ENCODE data around the gene CPOX. TPM values are rescaled to one million over a fixed set of nuclear protein-coding genes. Genes with fewer than 3 reads are reported as not detected.

CPOX gene
- total RNA-seq, 4 donors from 2014 or later, result 16.8 to 68.5 (median 36.0) TPM

- H3K27me3 ChIP-seq, result no peaks in the 10 kb centered on the region
- DNase-seq, result no peak
- no peak overlapping the region for H3K27ac ChIP-seq
- TF ChIP-seq, protein P1, sequence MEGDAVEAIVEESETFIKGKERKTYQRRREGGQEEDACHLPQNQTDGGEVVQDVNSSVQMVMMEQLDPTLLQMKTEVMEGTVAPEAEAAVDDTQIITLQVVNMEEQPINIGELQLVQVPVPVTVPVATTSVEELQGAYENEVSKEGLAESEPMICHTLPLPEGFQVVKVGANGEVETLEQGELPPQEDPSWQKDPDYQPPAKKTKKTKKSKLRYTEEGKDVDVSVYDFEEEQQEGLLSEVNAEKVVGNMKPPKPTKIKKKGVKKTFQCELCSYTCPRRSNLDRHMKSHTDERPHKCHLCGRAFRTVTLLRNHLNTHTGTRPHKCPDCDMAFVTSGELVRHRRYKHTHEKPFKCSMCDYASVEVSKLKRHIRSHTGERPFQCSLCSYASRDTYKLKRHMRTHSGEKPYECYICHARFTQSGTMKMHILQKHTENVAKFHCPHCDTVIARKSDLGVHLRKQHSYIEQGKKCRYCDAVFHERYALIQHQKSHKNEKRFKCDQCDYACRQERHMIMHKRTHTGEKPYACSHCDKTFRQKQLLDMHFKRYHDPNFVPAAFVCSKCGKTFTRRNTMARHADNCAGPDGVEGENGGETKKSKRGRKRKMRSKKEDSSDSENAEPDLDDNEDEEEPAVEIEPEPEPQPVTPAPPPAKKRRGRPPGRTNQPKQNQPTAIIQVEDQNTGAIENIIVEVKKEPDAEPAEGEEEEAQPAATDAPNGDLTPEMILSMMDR (IDR thresholded peaks at IDR 0.05), result no peak
- TF ChIP-seq POLR2A (IDR thresholded peaks at IDR 0.05), result no peak
- no peaks in the 10 kb centered on the region for H3K36me3 ChIP-seq
- no peaks in the 10 kb centered on the region for H3K9me3 ChIP-seq
- no peak overlapping the region for H3K4me3 ChIP-seq
- no peaks in the 10 kb centered on the region for H3K4me1 ChIP-seq
Measured at GRCh38 chr3:98623572-98624280, 30.3 kb upstream of the CPOX start.

DNA sequence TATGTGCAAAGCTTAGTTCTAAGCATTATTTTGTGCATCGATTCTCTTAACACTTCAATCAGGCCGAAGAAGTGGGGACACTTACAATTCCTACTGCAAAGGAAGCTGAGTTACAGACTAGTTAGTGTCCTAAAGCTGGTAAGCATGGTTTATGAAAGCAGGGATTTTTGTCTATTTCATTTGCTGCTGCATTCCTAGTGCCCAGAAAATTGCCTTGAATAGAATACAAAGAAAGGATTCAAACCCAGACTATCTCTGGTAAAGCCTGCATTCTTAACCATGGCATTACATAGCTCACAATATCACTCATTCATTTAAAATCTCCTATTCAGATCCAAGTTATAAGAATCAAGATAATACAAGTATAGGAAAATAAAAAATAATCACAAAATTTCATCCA, 24.4 kb upstream of the CPOX start:
- H3K9me3 ChIP-seq, result no peaks in the 10 kb centered on the region
- no peaks in the 10 kb centered on the region for H3K36me3 ChIP-seq
- no peaks in the 10 kb centered on the region for H3K4me1 ChIP-seq
- no peak overlapping the region for H3K27ac ChIP-seq
- no peak for TF ChIP-seq POLR2A (IDR thresholded peaks at IDR 0.05)
- TF ChIP-seq, protein P1 (IDR thresholded peaks at IDR 0.05), result no peak
- DNase-seq, result no peak
- no peak overlapping the region for H3K4me3 ChIP-seq
- no peaks in the 10 kb centered on the region for H3K27me3 ChIP-seq

DNA sequence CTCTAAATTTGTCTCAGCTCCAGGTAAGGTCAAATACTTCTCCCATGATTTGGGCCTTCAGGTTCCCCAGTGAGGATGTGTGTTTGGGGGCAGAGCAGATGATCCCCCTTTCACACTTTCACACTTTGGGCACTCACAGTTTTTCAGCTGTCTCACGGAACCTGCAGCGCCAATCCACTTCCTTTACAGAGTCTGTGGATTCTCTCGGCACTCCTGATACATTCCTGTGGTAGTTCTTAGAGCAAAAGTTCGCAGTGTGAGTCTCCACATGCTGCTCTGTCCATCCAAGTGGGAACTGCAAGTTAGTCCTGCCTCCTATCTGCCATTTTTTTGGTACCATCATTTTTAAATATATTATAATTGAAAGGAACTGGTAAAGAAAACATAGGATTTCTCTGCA, 20.2 kb upstream of the CPOX start:
- no peak for DNase-seq
- TF ChIP-seq POLR2A (IDR thresholded peaks at IDR 0.05), result no peak
- TF ChIP-seq, protein P1 (IDR thresholded peaks at IDR 0.05), result no peak
- H3K4me1 ChIP-seq, result no peaks in the 10 kb centered on the region
- H3K36me3 ChIP-seq, result no peaks in the 10 kb centered on the region
- no peaks in the 10 kb centered on the region for H3K9me3 ChIP-seq
- no peak overlapping the region for H3K4me3 ChIP-seq
- H3K27me3 ChIP-seq, result no peaks in the 10 kb centered on the region
- no peak overlapping the region for H3K27ac ChIP-seq

DNA sequence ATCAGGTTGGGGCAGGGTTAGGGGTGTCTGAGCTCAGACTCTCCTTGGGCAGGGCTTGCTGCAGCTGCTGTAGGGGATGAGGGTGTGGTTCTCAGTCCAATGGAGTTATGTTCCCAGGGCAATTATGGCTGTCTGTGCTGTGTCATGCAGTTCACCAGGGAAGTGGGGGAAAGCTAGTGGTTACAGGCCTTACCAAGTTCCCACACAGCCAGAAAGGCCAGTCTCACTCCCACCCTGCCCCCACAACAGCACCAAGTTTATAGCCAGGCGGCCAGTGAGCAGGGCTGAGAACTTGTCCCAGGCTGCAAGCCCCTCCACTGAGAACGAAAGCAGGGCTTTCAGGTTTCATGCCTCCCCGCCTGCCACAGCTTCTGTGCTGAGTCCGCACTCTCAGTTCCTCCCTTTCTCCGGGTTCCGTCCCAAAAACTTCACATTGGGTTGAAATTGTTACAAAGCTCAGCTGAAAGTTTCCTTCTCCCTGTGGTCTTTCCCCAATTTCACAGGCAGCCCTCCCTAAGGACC, 19.6 kb upstream of the CPOX start:
- Histone ChIP-seq H3K27ac (peak overlapping the region in 1 of 4 donors; percentile 39), H3K27me3 (no peaks in the 10 kb centered on the region), H3K9me3 (no peaks in the 10 kb centered on the region), H3K4me3 (no peak overlapping the region), H3K36me3 (no peaks in the 10 kb centered on the region), H3K4me1 (no peaks in the 10 kb centered on the region)
- TF ChIP-seq, protein P1 (IDR thresholded peaks at IDR 0.05), result no peak
- TF ChIP-seq POLR2A (IDR thresholded peaks at IDR 0.05), result no peak
- DNase-seq, result peak in 1 of 3 donors; percentile 46

DNA sequence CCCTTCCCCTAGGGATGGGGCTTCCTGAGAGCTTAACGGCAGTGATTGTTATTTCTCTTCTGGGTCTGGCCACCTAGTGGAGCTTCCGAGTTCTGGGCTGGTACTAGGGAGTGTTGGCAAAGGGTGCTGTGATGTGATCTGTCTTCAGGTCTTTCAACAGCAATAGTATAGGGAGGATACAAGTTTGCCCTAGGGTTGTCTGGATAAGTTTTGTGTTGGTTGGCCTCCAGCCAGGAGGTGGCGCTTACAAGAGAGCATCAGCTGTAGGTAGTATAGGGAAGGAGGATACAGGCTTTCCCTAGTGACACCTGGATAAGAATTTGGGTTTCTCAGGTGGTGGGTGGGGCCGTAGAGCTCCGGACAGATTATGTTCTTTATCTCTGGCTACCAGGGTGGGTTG, 19.2 kb upstream of the CPOX start:
- no peak overlapping the region for H3K4me3 ChIP-seq
- no peaks in the 10 kb centered on the region for H3K36me3 ChIP-seq
- H3K9me3 ChIP-seq, result no peaks in the 10 kb centered on the region
- DNase-seq, result no peak
- H3K27ac ChIP-seq, result peak overlapping the region in 1 of 4 donors; percentile 39
- TF ChIP-seq, protein P1 (IDR thresholded peaks at IDR 0.05), result no peak
- no peak for TF ChIP-seq POLR2A (IDR thresholded peaks at IDR 0.05)
- H3K27me3 ChIP-seq, result no peaks in the 10 kb centered on the region
- no peaks in the 10 kb centered on the region for H3K4me1 ChIP-seq

Data from Peyer's patch (tissue), 4 donors.